Mesenchymal stem cell (in vitro differentiated cells and primary cell): ENCODE data around the gene RFX2.
"Not testable (repeated sequence)": the region's sequence is repeated elsewhere in the genome, so short reads cannot be mapped to it uniquely, and the experiment has no call there.

ENCODE experiments used
- DNase-seq: peaks from one replicate; pipeline ENCODE4 v3.0.0-alpha.2; 2013
- H2AFZ ChIP-seq: one replicate; pipeline ENCODE4 v1.6.1; 2013; ENCODE audit warnings: low read depth, mild to moderate bottlenecking, control low read depth, inconsistent platforms, low read length, moderate library complexity
- H2AK5ac ChIP-seq: 2 replicates; pipeline ENCODE4 v1.6.1; 2013; ENCODE audit warnings: low read length, moderate library complexity, mild to moderate bottlenecking, inconsistent platforms; ENCODE audit not compliant: severe bottlenecking
- H2BK120ac ChIP-seq: one replicate; pipeline ENCODE4 v1.6.1; 2013; ENCODE audit warnings: low read depth, mild to moderate bottlenecking, inconsistent platforms, low read length, moderate library complexity
- H2BK12ac ChIP-seq, 2 experiments: one replicate each; pipeline ENCODE4 v1.6.1; 2013; ENCODE audit warnings: inconsistent platforms in 2 of 2, low read length in 2 of 2, mild to moderate bottlenecking in 2 of 2, moderate library complexity in 2 of 2, control low read depth in 1 of 2
- H2BK15ac ChIP-seq: one replicate; pipeline ENCODE4 v1.6.1; 2013; ENCODE audit warnings: mild to moderate bottlenecking, low read depth, inconsistent platforms; ENCODE audit not compliant: poor library complexity, severe bottlenecking
- H2BK5ac ChIP-seq: 2 replicates; pipeline ENCODE4 v1.6.1; 2013; ENCODE audit warnings: low read depth, mild to moderate bottlenecking, low read length, control low read depth, inconsistent platforms; ENCODE audit not compliant: poor library complexity, severe bottlenecking
- H3K14ac ChIP-seq, 2 experiments: one replicate each; pipeline ENCODE4 v1.6.1; 2013; ENCODE audit warnings: inconsistent platforms in 2 of 2, low read length in 2 of 2, control low read depth in 1 of 2, mild to moderate bottlenecking in 1 of 2, moderate library complexity in 1 of 2
- H3K18ac ChIP-seq, 2 experiments: one replicate each; pipeline ENCODE4 v1.6.1; 2013; ENCODE audit warnings: inconsistent platforms in 2 of 2, low read length in 2 of 2, control low read depth in 1 of 2, low read depth in 1 of 2, mild to moderate bottlenecking in 1 of 2
- H3K23ac ChIP-seq, 2 experiments: one replicate each; pipeline ENCODE4 v1.6.1; 2013; ENCODE audit warnings: inconsistent platforms in 2 of 2, low read length in 2 of 2, mild to moderate bottlenecking in 2 of 2, moderate library complexity in 2 of 2, control low read depth in 1 of 2
- H3K27ac ChIP-seq: 2 replicates; pipeline ENCODE4 v1.5.1; 2013; ENCODE audit warnings: mild to moderate bottlenecking, moderate library complexity, low read length, control low read depth, inconsistent platforms; ENCODE audit not compliant: poor library complexity, severe bottlenecking
- H3K27me3 ChIP-seq, 2 experiments: 2 replicates each; pipeline versions ENCODE4 v1.6.1 to v1.7.0; 2013; ENCODE audit warnings: low read length in 2 of 2, mild to moderate bottlenecking in 2 of 2, moderate library complexity in 2 of 2, control low read depth in 1 of 2, inconsistent platforms in 1 of 2; ENCODE audit not compliant: control insufficient read depth in 1 of 2, insufficient read depth in 1 of 2
- H3K36me3 ChIP-seq, 2 experiments: 2 replicates each; pipeline versions ENCODE4 v1.6.1 to v1.7.0; 2013; ENCODE audit warnings: low read length in 2 of 2, control low read depth in 1 of 2, inconsistent platforms in 1 of 2, low read depth in 1 of 2, mild to moderate bottlenecking in 1 of 2; ENCODE audit not compliant: insufficient read depth in 2 of 2, control insufficient read depth in 1 of 2
- H3K4ac ChIP-seq, 2 experiments: one replicate each; pipeline ENCODE4 v1.6.1; 2013; ENCODE audit warnings: inconsistent platforms in 2 of 2, low read length in 2 of 2, mild to moderate bottlenecking in 2 of 2, moderate library complexity in 2 of 2, control low read depth in 1 of 2, low read depth in 1 of 2
- H3K4me1 ChIP-seq: 2 replicates; pipeline ENCODE4 v1.6.1; 2013; ENCODE audit warnings: low read depth, low read length, control low read depth; ENCODE audit not compliant: control insufficient read depth, insufficient read depth
- H3K4me2 ChIP-seq: 2 replicates; pipeline ENCODE4 v1.6.1; 2013; ENCODE audit warnings: low read length, mild to moderate bottlenecking, inconsistent platforms; ENCODE audit not compliant: poor library complexity, severe bottlenecking
- H3K4me3 ChIP-seq, 2 experiments: 2 replicates each; pipeline versions ENCODE4 v1.5.1 to v1.7.0; 2013; ENCODE audit warnings: low read length in 2 of 2, mild to moderate bottlenecking in 2 of 2, control low read depth in 1 of 2, low read depth in 1 of 2; ENCODE audit not compliant: insufficient read depth in 1 of 2
- H3K79me1 ChIP-seq: replicated peaks from 2 replicates; pipeline ENCODE4 v1.6.1; 2013; ENCODE audit warnings: mild to moderate bottlenecking, control low read depth, low read length, inconsistent platforms; ENCODE audit not compliant: poor library complexity, severe bottlenecking
- H3K9ac ChIP-seq: 2 replicates; pipeline ENCODE4 v1.7.0; 2013; ENCODE audit warnings: mild to moderate bottlenecking, low read length, moderate library complexity
- H3K9me3 ChIP-seq: 2 replicates; pipeline ENCODE4 v1.7.0; 2013; ENCODE audit warnings: mild to moderate bottlenecking, low read length; ENCODE audit not compliant: control insufficient read depth
- H4K8ac ChIP-seq: one replicate; pipeline ENCODE4 v1.6.1; 2013; ENCODE audit warnings: inconsistent platforms, mild to moderate bottlenecking, low read length, moderate library complexity
- H4K91ac ChIP-seq: one replicate; pipeline ENCODE4 v1.6.1; 2013; ENCODE audit warnings: mild to moderate bottlenecking, low read length, inconsistent platforms
- WGBS: methylation state at CpG from one replicate; pipeline ENCODE4 v1.1.7; 2013; ENCODE audit warnings: mixed read lengths; 5-methylcytosine and 5-hydroxymethylcytosine counted together

Gene RFX2

DNA sequence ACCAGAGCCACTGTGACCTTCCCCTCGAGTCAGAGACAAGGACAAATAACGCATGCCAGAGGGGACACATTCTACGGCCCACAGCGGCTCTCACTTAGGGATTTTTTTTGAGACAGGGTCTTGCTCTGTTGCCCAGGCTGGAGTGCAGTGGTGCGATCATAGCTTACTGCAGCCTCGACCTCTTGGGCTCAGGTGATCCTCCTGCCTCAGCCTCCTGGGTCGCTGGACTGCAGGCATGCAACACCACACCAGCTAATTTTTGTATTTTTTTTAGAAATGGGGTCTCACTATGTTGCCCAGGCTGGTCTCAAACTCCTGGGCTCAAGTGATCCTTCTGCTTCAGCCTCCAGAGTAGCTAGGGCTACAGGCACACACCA lies 104.2 kb downstream of the RFX2 start:
- not testable (repeated sequence) for H3K4me2 ChIP-seq, H4K8ac ChIP-seq, H3K9me3 ChIP-seq, H4K91ac ChIP-seq, H3K18ac ChIP-seq, H2AK5ac ChIP-seq, DNase-seq, H2BK5ac ChIP-seq, H3K27ac ChIP-seq, H3K4me3 ChIP-seq, H2BK12ac ChIP-seq, H3K23ac ChIP-seq, H3K4ac ChIP-seq, H3K9ac ChIP-seq, H2AFZ ChIP-seq, H3K14ac ChIP-seq, H3K27me3 ChIP-seq, H3K79me1 ChIP-seq, H2BK15ac ChIP-seq, H2BK120ac ChIP-seq, H3K4me1 ChIP-seq
- H3K36me3 ChIP-seq, result peaks cover 12 to 77% of the 10 kb centered on the region in 2 experiments
- WGBS, result 89% methylated on average over 5 of the region's 7 CpGs

DNA sequence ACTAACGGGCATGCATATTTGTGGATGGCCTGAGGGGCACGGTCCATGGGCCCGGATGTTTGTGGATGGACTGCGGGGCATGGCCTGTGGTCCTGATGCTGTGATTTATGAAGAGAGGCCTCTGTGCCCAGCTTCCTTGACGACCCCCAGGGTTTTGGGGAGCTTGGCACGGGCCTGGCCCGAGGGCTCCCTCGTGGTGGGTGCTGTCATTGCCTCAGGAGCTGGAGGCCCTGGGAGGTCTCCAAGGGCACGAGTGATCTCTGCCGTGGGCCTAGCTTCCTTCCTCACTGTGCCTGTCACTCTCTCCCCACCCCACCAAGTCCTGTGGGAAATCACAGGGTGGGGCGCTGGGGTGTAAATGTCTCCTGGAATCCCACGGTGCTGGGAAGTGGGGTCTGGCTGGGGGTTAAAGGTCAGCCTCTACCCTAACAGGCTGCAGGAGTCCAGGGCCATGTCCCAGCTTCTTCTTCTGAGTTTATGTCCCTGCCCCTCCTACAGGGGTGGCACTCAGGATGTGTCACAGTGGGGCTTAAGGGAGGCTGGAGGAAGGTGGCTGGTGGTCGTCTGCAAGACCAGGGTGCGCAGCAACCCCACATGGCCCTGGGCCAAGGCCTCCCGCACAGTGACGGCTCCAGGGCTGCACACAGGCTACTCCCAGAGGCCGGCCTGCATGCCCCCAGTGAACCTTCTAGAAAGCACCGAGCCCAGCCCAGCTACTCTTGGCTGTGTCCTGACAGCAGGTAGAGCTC lies 104.8 kb downstream of the RFX2 start:
- Histone ChIP-seq H3K9me3 (no peaks in the 10 kb centered on the region), H3K36me3 (peaks cover 12 to 83% of the 10 kb centered on the region in 2 experiments), H3K14ac (no peak overlapping the region), H3K9ac (no peak overlapping the region), H2BK15ac (no peak overlapping the region), H3K4me3 (no peak overlapping the region), H3K79me1 (no peaks in the 10 kb centered on the region), H2BK12ac (no peak overlapping the region), H2AFZ (no peak overlapping the region), H3K4me2 (no peak overlapping the region), H3K4ac (no peak overlapping the region), H4K91ac (no peak overlapping the region), H2BK5ac (no peak overlapping the region), H3K18ac (no peak overlapping the region), H4K8ac (no peak overlapping the region), H3K27ac (no peak overlapping the region), H2AK5ac (no peak overlapping the region), H2BK120ac (no peak overlapping the region), H3K27me3 (no peaks in the 10 kb centered on the region), H3K23ac (no peak overlapping the region), H3K4me1 (peaks cover 3% of the 10 kb centered on the region)
- DNase-seq, result no peak
- 94% methylated on average over 16 of the region's 18 CpGs for WGBS

DNA sequence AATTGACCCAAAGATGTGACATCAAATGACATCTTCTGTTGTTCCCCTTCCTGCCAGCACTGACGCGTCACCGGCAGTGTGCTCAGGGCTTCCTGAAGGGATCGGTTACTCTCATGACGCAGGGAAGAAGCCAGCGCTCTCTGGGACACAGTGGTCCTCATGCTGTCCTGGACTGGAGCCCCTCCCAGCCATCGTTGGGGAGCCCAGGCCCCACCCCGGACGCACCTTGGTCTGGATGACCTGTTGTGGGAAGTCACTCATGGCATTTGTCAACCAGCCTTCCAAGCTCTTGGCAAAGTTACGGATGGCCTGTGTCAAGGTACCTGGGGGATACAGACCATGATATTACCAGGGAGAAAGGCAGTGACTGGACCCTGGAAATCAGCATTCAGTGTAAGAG lies 106.3 kb downstream of the RFX2 start:
- H3K4me2 ChIP-seq, result no peak overlapping the region
- H3K4me1 ChIP-seq, result peaks cover 3% of the 10 kb centered on the region
- H3K9ac ChIP-seq, result no peak overlapping the region
- no peak overlapping the region for H2AFZ ChIP-seq
- H2BK120ac ChIP-seq, result no peak overlapping the region
- H3K27ac ChIP-seq, result no peak overlapping the region
- peaks cover 12 to 86% of the 10 kb centered on the region in 2 experiments for H3K36me3 ChIP-seq
- no peak overlapping the region for H3K4ac ChIP-seq
- H4K91ac ChIP-seq, result no peak overlapping the region
- H3K9me3 ChIP-seq, result no peaks in the 10 kb centered on the region
- H3K4me3 ChIP-seq, result no peak overlapping the region
- no peak overlapping the region for H2AK5ac ChIP-seq
- DNase-seq, result no peak
- H2BK15ac ChIP-seq, result no peak overlapping the region
- no peak overlapping the region for H2BK5ac ChIP-seq
- H3K18ac ChIP-seq, result no peak overlapping the region
- H3K79me1 ChIP-seq, result no peaks in the 10 kb centered on the region
- no peak overlapping the region for H4K8ac ChIP-seq
- WGBS, result 93% methylated on average over 10 of the region's 10 CpGs
- no peak overlapping the region for H3K14ac ChIP-seq
- no peak overlapping the region for H2BK12ac ChIP-seq
- H3K23ac ChIP-seq, result no peak overlapping the region
- no peaks in the 10 kb centered on the region for H3K27me3 ChIP-seq

DNA sequence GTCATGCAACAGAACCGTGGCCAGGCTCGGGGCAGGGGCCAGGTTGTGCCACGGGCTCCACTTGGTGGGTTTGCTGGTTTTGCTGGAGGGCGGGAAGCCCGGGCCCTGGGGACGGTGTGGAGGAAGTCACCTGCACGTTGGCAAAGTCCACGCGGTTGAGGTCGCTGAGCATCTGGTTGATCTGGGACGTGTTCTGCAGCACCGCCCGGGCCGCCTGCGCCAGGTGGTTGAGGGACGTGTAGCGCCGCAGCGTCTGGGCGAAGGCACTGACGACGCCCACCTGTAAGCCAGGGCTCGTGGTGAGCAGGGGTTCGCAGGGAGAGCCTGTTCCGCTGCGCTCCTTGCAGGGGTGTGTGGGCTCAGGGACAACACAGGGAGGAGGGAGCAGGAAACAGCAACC lies 107.7 kb downstream of the RFX2 start:
- H3K23ac ChIP-seq, result no peak overlapping the region

More for the DNA sequence above, 107.7 kb downstream of the RFX2 start:
- no peak overlapping the region for H3K18ac ChIP-seq
- H2AFZ ChIP-seq, result no peak overlapping the region
- 93% methylated on average over 26 of the region's 26 CpGs for WGBS
- no peak overlapping the region for H4K8ac ChIP-seq
- H3K27ac ChIP-seq, result no peak overlapping the region
- no peak overlapping the region for H2BK12ac ChIP-seq
- H3K27me3 ChIP-seq, result no peaks in the 10 kb centered on the region
- no peak overlapping the region for H3K4me2 ChIP-seq
- H3K79me1 ChIP-seq, result no peaks in the 10 kb centered on the region
- H3K4ac ChIP-seq, result no peak overlapping the region
- H3K4me1 ChIP-seq, result peaks cover 3% of the 10 kb centered on the region
- H3K14ac ChIP-seq, result no peak overlapping the region
- DNase-seq, result no peak
- peaks cover 12 to 86% of the 10 kb centered on the region in 2 experiments for H3K36me3 ChIP-seq
- no peak overlapping the region for H4K91ac ChIP-seq
- H2BK5ac ChIP-seq, result no peak overlapping the region
- H3K9ac ChIP-seq, result no peak overlapping the region
- H2BK15ac ChIP-seq, result no peak overlapping the region
- no peak overlapping the region for H2BK120ac ChIP-seq
- no peak overlapping the region for H2AK5ac ChIP-seq
- H3K9me3 ChIP-seq, result no peaks in the 10 kb centered on the region
- no peak overlapping the region for H3K4me3 ChIP-seq
